GM19468 (cell line): ENCODE measurements around the gene LRCH2.
"Not testable (repeated sequence)": the region's sequence is repeated elsewhere in the genome, so short reads cannot be mapped to it uniquely, and the experiment has no call there.

Source experiments
- ATAC-seq: cut with Tn5 transposase; IDR thresholded peaks from one replicate; pipeline ENCODE4 v1.9.1; 2021; ENCODE audit warnings: mild to moderate bottlenecking, moderate library complexity, moderate number of reproducible peaks; ENCODE audit not compliant: unreplicated experiment; ENCODE audit errors: extremely low read depth

The LRCH2 gene, protein sequence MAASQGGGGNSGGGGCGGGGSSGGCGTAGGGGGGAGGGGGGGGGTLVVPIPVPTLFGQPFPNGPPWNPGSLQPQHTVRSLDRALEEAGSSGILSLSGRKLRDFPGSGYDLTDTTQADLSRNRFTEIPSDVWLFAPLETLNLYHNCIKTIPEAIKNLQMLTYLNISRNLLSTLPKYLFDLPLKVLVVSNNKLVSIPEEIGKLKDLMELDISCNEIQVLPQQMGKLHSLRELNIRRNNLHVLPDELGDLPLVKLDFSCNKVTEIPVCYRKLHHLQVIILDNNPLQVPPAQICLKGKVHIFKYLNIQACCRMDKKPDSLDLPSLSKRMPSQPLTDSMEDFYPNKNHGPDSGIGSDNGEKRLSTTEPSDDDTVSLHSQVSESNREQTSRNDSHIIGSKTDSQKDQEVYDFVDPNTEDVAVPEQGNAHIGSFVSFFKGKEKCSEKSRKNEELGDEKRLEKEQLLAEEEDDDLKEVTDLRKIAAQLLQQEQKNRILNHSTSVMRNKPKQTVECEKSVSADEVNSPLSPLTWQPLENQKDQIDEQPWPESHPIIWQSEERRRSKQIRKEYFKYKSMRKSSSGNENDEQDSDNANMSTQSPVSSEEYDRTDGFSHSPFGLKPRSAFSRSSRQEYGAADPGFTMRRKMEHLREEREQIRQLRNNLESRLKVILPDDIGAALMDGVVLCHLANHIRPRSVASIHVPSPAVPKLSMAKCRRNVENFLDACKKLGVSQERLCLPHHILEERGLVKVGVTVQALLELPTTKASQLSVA

DNA sequence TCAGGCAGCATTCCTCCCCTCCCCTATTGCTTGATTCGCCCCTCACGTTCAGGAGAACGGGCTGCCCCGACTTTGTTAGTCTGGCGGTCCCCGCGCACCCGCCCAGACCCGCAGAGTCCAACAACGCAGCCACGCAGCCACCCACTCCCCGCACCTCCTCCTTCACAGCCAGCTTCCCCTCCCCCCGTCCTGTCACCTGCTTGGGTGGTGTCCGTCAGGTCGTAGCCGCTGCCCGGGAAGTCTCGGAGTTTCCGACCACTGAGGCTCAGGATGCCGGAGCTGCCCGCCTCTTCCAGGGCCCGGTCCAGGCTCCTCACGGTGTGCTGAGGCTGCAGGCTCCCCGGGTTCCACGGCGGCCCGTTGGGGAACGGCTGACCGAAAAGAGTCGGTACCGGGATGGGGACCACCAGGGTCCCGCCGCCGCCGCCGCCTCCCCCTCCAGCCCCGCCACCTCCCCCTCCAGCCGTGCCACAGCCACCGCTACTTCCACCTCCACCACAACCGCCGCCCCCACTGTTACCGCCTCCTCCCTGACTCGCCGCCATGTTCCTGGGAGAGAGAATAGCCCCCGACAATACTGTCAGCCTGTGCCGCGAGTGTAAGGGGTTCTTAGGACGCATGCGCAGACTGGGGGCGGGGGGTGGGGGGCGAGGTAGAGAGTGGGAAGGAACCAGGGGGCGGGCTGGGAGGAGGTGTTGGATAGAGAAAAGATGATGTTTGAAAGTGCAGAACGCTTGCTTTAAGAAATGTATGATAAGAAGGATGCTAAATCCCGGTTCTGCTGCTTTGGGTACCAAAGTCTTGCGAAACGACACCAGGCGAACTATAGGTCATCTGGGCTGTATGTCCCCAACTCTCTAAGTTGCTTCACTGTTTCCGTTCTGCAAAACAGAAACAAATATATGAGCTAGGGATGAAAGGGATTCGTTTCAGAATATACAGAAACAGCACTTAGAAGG, at the start of gene LRCH2:
Gene LRCH2, minus strand, starts transcription at position 600 of the 959 bp plus-strand sequence. Its CDS starts 55 bp downstream, at position 545.
- ATAC-seq, result no peak

DNA sequence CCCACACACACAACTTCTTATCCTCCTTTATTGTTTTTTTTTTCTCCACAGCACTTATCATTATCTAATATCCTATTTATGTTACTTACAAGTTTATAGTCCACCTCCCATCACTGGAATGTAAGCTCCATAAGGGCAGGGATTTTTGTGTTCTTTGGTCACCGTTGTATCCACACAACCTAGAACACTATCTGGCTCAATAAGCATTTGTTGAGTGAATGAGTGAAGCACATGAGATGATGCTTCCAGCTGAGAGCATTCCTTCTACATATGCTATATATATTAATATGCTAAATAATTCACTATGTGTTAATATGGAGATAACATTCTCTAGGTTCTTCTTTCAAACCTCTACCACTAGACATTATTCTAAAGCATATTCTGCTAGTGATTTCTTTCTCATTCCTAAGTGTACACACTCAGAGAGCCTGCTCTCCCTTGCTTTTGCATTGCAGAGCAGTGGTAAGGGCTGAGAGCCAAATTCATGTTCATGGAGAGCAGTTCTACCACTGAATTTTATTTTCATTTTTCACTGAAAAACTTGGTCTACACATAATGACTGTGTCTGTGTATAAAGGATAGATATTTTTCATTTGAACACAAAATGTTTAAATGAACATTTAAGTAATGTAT, 35.3 kb upstream of the LRCH2 start:
- ATAC-seq, result no peak

DNA sequence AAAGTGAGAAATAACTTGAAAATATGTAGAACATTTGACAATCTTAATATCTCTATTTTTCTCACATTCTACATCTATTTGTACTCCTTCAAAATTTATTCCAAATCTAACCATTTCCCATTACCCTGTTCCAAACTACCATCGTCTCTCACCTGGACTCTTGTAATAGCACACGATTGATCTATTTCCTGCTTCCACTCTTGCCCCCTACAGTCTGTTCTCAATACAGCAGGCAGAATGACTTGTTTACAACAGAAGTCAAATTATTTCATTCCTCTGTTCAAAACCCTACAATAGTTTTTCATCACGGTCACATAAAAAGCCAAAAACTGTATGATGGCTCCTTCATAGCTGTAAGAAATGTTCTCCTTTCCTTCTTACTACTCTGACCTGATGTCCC, 34.5 kb upstream of the LRCH2 start:
- ATAC-seq, result no peak

DNA sequence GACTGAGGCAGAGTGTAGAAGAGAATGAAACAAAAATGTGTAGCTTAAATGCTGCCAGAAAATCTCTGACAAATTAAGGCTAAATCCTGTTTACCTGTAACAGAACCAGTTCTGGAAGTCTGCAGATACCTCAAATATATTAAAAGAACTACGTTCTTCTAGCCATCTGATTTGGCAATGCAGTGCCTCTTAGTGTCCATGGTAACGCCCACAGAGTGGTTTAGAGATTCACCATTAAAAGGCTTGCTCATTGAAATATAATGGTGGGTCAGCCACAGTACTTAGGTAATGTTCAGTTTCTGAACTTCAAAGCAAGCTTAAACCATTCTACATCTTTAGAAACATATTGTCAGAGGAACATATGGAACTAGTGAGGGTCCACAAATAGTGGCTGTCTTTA, 32.4 kb upstream of the LRCH2 start:
- ATAC-seq, result no peak

DNA sequence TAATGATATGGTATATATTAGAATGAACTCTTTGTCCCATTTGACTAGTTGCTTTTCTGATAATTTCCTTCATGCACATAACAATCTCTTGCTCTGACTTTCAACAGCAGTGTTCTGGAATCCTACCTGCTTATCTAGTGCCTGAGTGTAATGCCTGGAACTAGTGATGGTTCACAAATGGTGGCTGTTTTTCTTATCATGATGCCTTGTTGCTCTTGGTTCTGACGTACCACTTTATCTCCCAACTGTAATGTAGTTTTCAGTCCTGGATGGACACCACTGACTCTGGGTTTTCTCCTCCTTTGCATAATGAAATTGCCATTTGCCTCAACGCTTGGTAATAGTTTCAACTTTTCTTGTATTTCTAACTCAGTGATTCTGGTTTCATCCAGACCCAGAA, 30.1 kb upstream of the LRCH2 start:
- ATAC-seq, result no peak

DNA sequence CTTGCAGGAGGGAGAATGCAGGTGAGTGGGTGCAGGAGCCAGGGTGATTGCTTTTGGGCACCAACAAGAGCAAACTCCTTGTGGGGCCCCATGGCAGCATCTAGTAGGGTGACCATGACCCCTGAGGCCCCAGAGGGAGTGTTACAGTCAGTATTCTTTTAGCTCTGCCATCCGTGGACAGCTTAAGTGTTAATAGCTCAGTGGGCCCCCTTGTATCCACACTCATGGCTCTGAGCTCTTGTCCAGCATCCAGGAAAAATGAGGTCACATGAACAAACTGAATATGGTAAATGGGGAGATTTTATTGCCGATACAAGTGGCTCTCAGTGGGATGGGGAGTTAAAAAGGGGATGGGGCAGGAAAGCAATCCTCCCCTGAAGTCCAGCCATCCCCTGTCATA, 27.3 kb upstream of the LRCH2 start:
- ATAC-seq, result no peak

DNA sequence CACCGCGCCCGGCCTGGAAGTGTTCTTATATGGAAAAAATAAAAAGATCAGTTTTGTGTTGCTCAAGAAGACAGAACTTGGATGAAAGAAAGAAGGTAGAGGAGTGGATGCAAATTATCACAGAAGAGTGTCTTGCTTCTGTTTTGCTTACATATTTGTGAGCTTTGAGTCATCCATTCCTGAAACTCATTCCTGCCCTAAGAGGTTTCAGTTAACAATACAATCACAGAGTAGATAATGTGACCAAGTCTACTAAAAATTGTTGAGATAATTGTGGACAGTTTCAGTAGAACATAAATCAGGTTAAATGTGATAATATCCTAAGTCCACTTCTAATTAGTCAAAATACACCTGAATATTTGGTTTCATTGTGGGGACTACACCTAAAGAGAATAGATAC, 26.4 kb upstream of the LRCH2 start:
- no peak for ATAC-seq

DNA sequence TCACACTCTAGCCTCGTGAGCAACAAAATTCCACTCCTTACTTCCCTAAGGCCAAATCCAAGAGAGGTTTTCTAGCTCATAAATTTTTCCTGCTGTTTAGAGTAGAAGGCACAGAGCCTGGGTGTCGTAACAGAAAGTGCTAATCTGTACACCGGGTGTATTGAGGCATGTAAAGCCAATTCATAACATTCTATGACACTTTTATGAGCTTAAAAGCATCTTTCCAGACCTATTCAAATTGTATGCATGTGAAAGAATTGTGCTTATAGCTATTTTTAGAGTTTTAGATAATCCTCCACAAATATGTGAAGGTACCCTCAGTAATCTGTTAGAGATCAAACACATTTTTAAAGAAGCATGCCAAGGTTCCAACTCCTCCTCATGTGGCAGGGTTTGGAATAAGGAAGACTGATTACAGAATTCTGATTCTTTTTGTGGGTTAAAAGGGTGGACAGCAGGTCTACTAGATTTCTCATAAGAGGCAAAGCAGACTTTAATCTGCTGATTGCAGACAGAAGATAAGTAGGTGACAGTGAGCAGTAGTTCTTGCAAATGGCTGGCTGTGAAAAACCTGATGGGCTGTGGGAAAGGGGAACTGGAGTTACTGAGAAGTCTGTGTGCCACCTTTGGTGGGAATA, 25.5 kb upstream of the LRCH2 start:
- ATAC-seq, result no peak

DNA sequence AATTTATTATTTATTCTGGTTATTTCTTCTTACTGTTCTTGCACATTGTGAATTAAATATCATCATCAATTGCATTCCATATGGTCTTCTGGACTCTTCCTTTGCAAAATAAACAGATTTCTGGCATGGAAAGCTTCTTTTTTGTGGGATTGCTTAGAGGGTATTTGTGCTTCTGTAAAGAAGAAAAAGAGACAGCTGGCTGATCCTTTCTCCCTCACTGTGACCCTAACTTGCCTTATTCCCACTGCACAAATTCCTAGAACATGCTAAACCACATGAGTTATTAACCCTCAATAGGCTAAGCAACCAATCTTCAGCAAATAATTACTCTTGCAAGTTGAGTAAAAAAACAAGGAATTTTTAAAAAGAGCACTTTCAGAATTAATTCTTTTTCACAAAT, 23.8 kb upstream of the LRCH2 start:
- no peak for ATAC-seq

DNA sequence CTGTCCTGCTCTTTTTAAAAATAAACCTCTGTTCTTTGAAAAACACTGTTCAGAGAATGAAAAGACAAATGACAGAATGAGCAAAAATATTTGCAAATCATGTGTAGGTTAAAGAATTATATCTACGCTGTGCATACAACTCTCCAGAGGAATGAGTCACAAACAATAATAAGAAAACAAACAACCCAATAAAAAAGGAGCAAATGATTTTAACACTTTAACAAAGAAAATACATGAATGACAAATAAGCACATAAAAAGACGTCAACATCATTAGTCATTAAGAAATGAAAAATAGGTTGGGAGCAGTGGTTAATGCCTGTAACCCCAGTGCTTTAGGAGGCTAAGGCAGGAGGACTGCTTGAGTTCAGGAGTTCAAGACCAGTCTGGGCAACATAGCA, 21.1 kb upstream of the LRCH2 start:
- ATAC-seq, result no peak

DNA sequence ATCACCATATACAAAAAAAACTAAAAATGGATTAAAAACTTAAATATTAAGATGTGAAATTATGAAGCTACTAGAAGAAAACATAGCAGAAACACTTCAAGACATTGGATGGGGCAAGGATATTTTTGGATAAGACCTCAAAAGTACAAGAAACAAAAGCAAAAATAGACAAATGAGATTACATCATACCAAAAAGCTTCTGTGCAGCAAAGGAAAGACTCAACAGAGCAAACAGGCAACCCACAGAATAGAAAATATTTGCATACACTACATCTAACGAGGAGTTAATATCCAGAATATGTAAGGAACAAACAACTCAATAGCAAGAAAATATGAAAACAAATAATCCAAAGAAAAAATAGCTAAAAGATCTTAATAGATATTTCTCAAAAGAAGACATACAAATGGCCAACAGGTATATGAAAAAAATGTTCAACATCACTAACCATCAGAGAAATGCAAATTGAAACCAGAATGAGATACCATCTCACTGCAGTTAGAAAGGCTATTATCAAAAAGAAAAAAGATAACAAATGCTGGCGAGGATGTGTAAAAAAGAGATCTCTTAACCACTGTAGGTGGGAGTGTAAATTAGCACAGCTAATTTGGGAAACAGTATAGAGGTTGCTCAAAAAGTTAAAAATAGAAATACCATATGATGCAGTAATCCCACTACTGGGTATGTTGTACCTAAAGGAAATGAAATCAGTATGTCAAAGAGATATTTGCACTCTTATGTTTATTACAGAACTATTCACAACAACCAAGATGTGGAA, 17.8 kb upstream of the LRCH2 start:
- ATAC-seq, result no peak

DNA sequence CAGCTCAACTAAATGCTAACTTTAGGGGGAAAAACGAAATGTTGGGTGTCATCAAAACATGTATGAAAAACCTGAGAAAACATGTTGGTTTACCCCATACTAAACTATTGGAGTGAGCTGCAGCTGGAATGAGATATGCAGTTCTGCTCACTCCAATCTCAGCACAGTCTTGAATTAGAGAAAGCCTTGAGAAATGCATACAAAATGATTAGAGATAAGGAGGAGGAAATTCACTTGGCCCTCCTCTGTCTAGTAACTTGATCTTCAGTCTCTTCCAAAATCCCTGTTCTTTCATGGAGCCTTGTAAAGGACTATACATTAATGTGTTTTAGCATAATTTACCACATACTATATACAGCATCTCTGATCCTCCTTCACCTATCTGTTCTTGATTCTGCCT, 3.2 kb upstream of the LRCH2 start:
- ATAC-seq, result no peak

DNA sequence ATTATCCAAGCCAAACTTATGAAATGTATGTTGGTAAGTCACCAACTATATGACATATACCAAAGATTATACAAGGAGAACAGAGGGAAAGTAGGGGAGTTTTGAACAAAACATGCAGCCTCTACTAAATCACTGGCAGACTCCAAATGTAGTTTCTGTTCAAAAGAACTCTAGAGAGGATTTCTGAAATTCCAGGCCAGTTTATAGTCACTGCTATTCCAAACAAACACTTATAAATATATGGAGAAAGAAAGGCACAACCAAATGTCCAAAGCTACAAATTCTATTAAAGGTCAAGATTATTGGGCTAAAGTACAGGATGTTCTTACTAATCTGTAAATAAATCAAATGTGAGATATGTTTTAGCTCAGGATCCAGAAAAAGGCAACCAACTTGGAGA, 2.7 kb upstream of the LRCH2 start:
- no peak for ATAC-seq

DNA sequence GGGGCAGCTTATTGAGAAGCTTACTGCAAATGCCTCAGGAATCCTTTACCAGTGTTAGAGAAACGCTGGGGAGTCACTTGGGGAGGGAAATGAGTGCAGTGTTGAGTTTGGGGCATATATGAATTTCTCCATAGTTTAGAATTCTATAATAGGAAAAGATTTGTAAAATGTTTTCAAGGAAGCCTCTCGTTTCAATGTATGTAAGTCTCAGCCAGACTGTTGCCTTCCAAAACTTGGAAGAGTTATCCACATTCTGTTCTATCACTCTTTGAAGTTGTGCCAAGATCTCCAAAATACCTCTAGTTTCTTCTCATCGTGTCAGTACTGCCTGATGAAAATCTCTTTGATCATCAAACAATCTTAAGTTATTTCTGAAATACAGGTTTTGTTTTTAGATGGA, 565 bp upstream of the LRCH2 start:
- no peak for ATAC-seq

DNA sequence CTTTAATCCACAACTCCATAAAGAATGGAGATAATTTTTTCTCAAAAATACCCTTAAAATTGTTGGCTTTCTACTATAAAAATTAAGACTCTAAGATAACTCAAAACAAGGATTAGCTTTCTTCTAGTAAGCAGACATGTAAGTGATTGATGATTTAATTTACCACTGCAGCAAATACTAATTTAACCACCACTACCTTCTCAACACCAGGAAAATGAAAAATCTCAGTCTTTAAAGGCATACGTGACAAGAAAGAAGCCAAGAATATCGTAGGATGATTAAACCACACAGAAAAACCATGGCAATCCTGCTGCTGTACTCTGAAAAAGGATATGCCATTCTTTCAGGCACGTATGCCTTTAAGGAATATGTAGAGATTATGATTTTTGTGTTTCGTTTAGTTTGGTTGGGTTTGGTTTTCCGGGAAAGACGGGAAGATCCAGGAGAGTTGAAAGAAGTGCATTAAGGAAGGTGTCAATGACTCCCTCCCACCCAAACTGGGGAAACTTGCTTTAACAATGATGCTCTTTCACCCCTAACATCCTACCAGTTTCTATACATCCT, 881 bp downstream of the LRCH2 start:
- ATAC-seq, result no peak

DNA sequence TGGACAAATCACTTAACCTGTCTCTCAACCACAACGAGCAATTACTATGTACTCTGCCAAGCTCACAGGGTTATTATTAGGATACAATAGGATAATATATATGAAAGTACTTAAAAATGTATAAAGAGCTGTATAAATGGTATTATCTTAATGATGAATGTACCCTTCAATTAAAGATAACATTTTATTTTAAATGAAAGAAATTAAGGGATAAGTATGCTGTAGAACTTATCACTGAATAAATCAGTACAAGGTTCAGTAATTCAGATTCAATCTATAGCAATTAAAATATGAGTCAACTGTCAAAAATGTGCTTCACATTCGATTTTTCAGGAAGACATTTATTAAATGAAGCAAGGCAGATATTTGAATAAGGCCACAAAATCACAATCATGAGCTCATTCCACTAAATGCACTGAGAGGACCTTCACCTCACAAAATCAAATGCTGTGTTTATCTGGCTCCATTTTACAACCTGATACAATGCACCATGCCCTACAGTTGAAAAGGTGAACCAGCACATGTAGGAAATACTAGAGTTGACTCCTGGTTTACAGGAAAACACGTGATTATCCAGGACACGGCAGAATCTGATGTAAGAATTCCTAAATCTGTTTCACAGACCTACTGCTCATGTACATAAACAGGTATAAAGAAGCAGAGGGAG, 4.4 kb downstream of the LRCH2 start:
- ATAC-seq, result no peak

DNA sequence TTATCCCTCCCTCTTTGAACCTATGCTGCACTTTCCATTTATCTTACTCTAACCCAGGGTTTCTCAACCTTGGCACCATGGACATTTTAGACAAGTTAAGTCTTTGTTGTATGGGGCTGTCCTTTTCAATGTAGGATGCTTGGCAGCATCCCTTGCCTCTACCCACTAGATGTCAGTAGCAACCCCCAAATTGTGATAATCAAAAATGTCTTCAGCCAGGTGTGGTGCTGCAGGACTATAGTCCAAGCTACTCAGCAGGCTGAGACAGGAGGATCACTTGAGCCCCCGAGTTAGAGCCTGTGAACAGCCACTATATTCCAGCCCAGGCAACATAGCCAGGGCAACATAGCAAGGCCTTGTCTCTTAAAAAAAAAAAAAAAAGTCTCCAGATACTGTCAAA, 7.0 kb downstream of the LRCH2 start:
- ATAC-seq, result no peak

DNA sequence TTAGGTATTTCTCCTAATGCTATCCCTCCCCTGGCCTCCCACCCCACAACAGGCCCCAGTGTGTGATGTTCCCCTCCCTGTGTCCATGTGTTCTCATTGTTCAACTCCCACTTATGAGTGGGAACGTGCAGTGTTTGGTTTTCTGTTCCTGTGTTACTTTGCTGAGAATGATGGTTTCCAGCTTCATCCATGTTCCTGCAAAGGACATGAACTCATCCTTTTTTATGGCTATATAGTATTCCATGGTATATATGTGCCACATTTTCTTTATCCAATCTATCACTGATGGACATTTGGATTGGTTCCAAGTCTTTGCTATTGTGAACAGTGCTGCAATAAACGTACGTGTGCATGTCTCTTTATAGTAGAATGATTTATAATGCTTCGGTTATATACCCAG, 16.6 kb downstream of the LRCH2 start:
- ATAC-seq, result not testable (repeated sequence)
